B cell (primary cell): ENCODE data around the gene MISP3. TPM values are rescaled to one million over a fixed set of nuclear protein-coding genes. Genes with fewer than 3 reads are reported as not detected.

Experiments used
- ATAC-seq: fragments of 200-7000 bp; cut with Tn5 transposase; one replicate; pipeline ENCODE4 v1.10.0; 2021; ENCODE audit warnings: low read depth, mild to moderate bottlenecking, moderate number of reproducible peaks, moderate library complexity
- CTCF ChIA-PET: fragments of 350-600 bp; sonication (Branson Sonifier 250); formaldehyde crosslinking; loops from one replicate; lab custom pipeline; 2021; ENCODE audit warnings: antibody characterized with exemption, inconsistent platforms; lab: Charles Lee
- POLR2A ChIA-PET: fragments of 350-600 bp; sonication (Branson Sonifier 250); formaldehyde crosslinking; loops from one replicate; lab custom pipeline; 2021; ENCODE audit warnings: antibody characterized with exemption; lab: Charles Lee
- DNase-seq: peaks from one replicate; pipeline ENCODE4 v3.0.0; 2013
- H2AFZ ChIP-seq: 2 replicates; pipeline ENCODE4 v1.6.1; 2012; ENCODE audit warnings: mild to moderate bottlenecking, low read depth, low read length; ENCODE audit not compliant: insufficient read depth, poor library complexity, severe bottlenecking
- H3K27ac ChIP-seq, 2 donors: 1 replicate in 1 of 2; 2 replicates in 1 of 2; pipeline ENCODE4 v1.5.1; 2012 to 2013; ENCODE audit warnings: low read length in 2 of 2, mild to moderate bottlenecking in 2 of 2, moderate library complexity in 1 of 2
- H3K27me3 ChIP-seq, 4 experiments: fragments of 200-600 bp in 1 of 4; sonication (generic) in 1 of 4; replicated peaks in 1 of 4; 1 replicate in 2 of 4; 2 replicates in 2 of 4; pipeline versions ENCODE4 v1.6.1 to v1.7.0; 2013 to 2016; ENCODE audit warnings: low read length in 3 of 4, mild to moderate bottlenecking in 2 of 4, mixed read lengths in 1 of 4, moderate library complexity in 1 of 4; ENCODE audit not compliant: insufficient read depth in 4 of 4, control insufficient read depth in 3 of 4; ENCODE audit errors: control extremely low read depth in 1 of 4
- H3K36me3 ChIP-seq, 2 experiments: replicated peaks in 1 of 2; 1 replicate in 1 of 2; 2 replicates in 1 of 2; pipeline versions ENCODE4 v1.6.1 to v1.7.1; 2013; ENCODE audit warnings: low read length in 1 of 2; ENCODE audit not compliant: insufficient read depth in 2 of 2, control insufficient read depth in 1 of 2; ENCODE audit errors: control extremely low read depth in 1 of 2, extremely low read depth in 1 of 2
- H3K4me1 ChIP-seq, 2 donors: fragments of 200-600 bp in 1 of 2; sonication (generic) in 1 of 2; 1 replicate in 1 of 2; 2 replicates in 1 of 2; pipeline versions ENCODE4 v1.5.1 to v1.6.1; 2013 to 2017; ENCODE audit warnings: low read length in 2 of 2; ENCODE audit not compliant: control insufficient read depth in 2 of 2, insufficient read depth in 2 of 2
- H3K4me2 ChIP-seq: replicated peaks from 2 replicates; pipeline ENCODE3; 2012; ENCODE audit warnings: mild to moderate bottlenecking, low read depth, low read length; ENCODE audit not compliant: poor library complexity, severe bottlenecking
- H3K4me3 ChIP-seq, 5 experiments: fragments of 200-600 bp in 1 of 5; sonication (generic) in 1 of 5; 1 replicate in 3 of 5; 2 replicates in 2 of 5; pipeline versions ENCODE4 v1.5.1 to v1.7.0; 2011 to 2016; ENCODE audit warnings: low read length in 4 of 5, mild to moderate bottlenecking in 4 of 5, low read depth in 2 of 5, control low read depth in 1 of 5, moderate library complexity in 1 of 5; ENCODE audit not compliant: insufficient read depth in 1 of 5; ENCODE audit errors: control extremely low read depth in 1 of 5, extremely low read depth in 1 of 5
- H3K79me2 ChIP-seq: fragments of 200-600 bp; sonication (generic); one replicate; pipeline ENCODE4 v1.6.0; 2016; ENCODE audit warnings: low read length; ENCODE audit not compliant: control insufficient read depth, insufficient read depth
- H3K9ac ChIP-seq: fragments of 200-600 bp; sonication (generic); 2 replicates; pipeline ENCODE4 v1.6.1; 2017; ENCODE audit warnings: mild to moderate bottlenecking, low read length, moderate library complexity
- H3K9me3 ChIP-seq, 3 donors: one replicate each; pipeline versions ENCODE4 v1.6.1 to v1.7.1; 2013; ENCODE audit warnings: low read length in 2 of 3; ENCODE audit not compliant: control insufficient read depth in 2 of 3, insufficient read depth in 1 of 3; ENCODE audit errors: control extremely low read depth in 1 of 3
- H4K20me1 ChIP-seq: 2 replicates; pipeline ENCODE4 v1.6.0; 2012; ENCODE audit warnings: mild to moderate bottlenecking, low read length; ENCODE audit not compliant: insufficient read depth, control insufficient read depth, poor library complexity, severe bottlenecking
- H3K27ac Mint-ChIP-seq: one replicate; pipeline ENCODE4 v1.8.0; 2021; ENCODE audit warnings: mixed read lengths
- H3K27me3 Mint-ChIP-seq: one replicate; pipeline ENCODE4 v1.8.0; 2021; ENCODE audit warnings: mixed read lengths
- H3K4me1 Mint-ChIP-seq: one replicate; pipeline ENCODE4 v1.8.0; 2021; ENCODE audit warnings: mixed read lengths
- H3K4me3 Mint-ChIP-seq: one replicate; pipeline ENCODE4 v1.8.0; 2021; ENCODE audit warnings: mixed read lengths
- H3K9me3 Mint-ChIP-seq: one replicate; pipeline ENCODE4 v1.8.0; 2022; ENCODE audit warnings: mixed read lengths; ENCODE audit not compliant: insufficient read depth
- CTCF ChIP-seq: fragments of 200-600 bp; IDR thresholded peaks from one replicate; pipeline ENCODE4 v1.8.0; 2022; ENCODE audit warnings: antibody characterized with exemption, mild to moderate bottlenecking
- EZH2 ChIP-seq: IDR thresholded peaks from 2 replicates; pipeline ENCODE4 v1.6.1; 2012; ENCODE audit warnings: borderline replicate concordance, low read depth, mild to moderate bottlenecking, moderate library complexity, low read length; ENCODE audit not compliant: insufficient read depth, poor library complexity, severe bottlenecking
- WGBS: methylation state at CpG from one replicate; pipeline ENCODE4 v1.1.5; 2013; ENCODE audit warnings: missing lambda C conversion rate; ENCODE audit not compliant: insufficient coverage; 5-methylcytosine and 5-hydroxymethylcytosine counted together
- intact Hi-C: fragments of 100-400 bp; cut with micrococcal nuclease; formaldehyde crosslinking; loops from one replicate; pipeline ENCODE4 v1.10.0; 2022
- polyA plus RNA-seq: library from polyadenylated mRNA; depleted of rRNA; stranded (reverse); fragments of >200 nt; gene quantifications from 2 replicates; pipeline ENCODE4 v1.2.3, GENCODE V29; 2012
- total RNA-seq, 2 donors: library from RNA; stranded (reverse); fragments of 120-200 nt in 1 of 2; gene quantifications; 1 replicate in 1 of 2; 2 replicates in 1 of 2; pipeline versions ENCODE4 v1.2.3 to v1.2.4, GENCODE V29; 2013 to 2022

Gene MISP3
- total and polyA plus RNA-seq, 2 donors (not counting 1 experiment from before 2014, with no cell fraction given) = 0.34 TPM

GRCh38 chr19:14115756-14116155 is 43.2 kb downstream of the MISP3 start:
- no peak overlapping the region for H2AFZ ChIP-seq
- TF ChIP-seq CTCF (no peak), EZH2 (no peak)
- peaks cover 0 to 2% of the 10 kb centered on the region in 2 experiments for H3K36me3 ChIP-seq
- no peak for ATAC-seq
- Mint-ChIP-seq H3K27me3 (no peaks in the 10 kb centered on the region), H3K27ac (peak overlapping the region; percentile 20), H3K4me3 (peak overlapping the region; percentile 92), H3K4me1 (peaks cover 39% of the 10 kb centered on the region), H3K9me3 (no peaks in the 10 kb centered on the region)
- H3K79me2 ChIP-seq = peaks cover 55% of the 10 kb centered on the region
- no peak overlapping the region for H3K27ac ChIP-seq
- no peaks in the 10 kb centered on the region for H3K9me3 ChIP-seq
- DNase-seq = no peak
- ChIA-PET CTCF (interaction anchor here (0.7 to 3.0 kb wide), 9 partner anchors 10 to 236 kb away, joined by 3 to 14 read pairs (median 3); partner anchors contain the start of genes ASF1B and MISP3), POLR2A (no interaction called here)
- no peak overlapping the region for H3K9ac ChIP-seq
- peaks cover 36 to 38% of the 10 kb centered on the region in 2 donors for H3K4me1 ChIP-seq
- H3K27me3 ChIP-seq = no peaks in the 10 kb centered on the region
- no peak overlapping the region for H3K4me3 ChIP-seq
- H4K20me1 ChIP-seq = peaks cover 53% of the 10 kb centered on the region
- intact Hi-C loops = no loop called here
- no peak overlapping the region for H3K4me2 ChIP-seq
- 94% methylated on average over 5 of the region's 5 CpGs for WGBS

GRCh38 chr19:14116525-14116917 is 43.9 kb downstream of the MISP3 start:
- WGBS = 28% methylated on average over 4 of the region's 6 CpGs
- peaks cover 36 to 38% of the 10 kb centered on the region in 2 donors for H3K4me1 ChIP-seq
- peak overlapping the region; percentile 96 for H3K4me2 ChIP-seq
- CTCF ChIA-PET = interaction anchor here (1.4 to 3.0 kb wide), 4 partner anchors 20 to 236 kb away, joined by 3 to 14 read pairs (median 8); partner anchors contain the start of genes ASF1B and MISP3
- H3K27me3 Mint-ChIP-seq = no peaks in the 10 kb centered on the region
- peaks cover 49% of the 10 kb centered on the region for H3K79me2 ChIP-seq
- peak overlapping the region; percentile 76 for H3K9ac ChIP-seq
- TF ChIP-seq CTCF = no peak
- TF ChIP-seq EZH2 = no peak
- peaks cover 50% of the 10 kb centered on the region for H4K20me1 ChIP-seq
- no peak overlapping the region for H3K27ac ChIP-seq
- peak overlapping the region; percentile 92 for H3K4me3 Mint-ChIP-seq
- peak overlapping the region; percentile 74 for H3K27ac Mint-ChIP-seq
- no peaks in the 10 kb centered on the region for H3K9me3 ChIP-seq
- H3K36me3 ChIP-seq = peaks cover 0 to 2% of the 10 kb centered on the region in 2 experiments
- H3K27me3 ChIP-seq = no peaks in the 10 kb centered on the region
- no peak for ATAC-seq
- intact Hi-C loops = no loop called here
- peaks cover 39% of the 10 kb centered on the region for H3K4me1 Mint-ChIP-seq
- DNase-seq = no peak
- peak overlapping the region; percentile 65 for H2AFZ ChIP-seq
- POLR2A ChIA-PET = interaction anchor here (0.6 to 1.7 kb wide), 2 partner anchors 25 to 273 kb away, joined by 4 to 5 read pairs; no protein-coding TSS in a partner anchor
- no peaks in the 10 kb centered on the region for H3K9me3 Mint-ChIP-seq
- peak overlapping the region in 4 of 5 experiments; percentile 54 to 74 (median 68) for H3K4me3 ChIP-seq
